ENCODE results near the gene TFAP2A.

TFAP2A gene

DNA sequence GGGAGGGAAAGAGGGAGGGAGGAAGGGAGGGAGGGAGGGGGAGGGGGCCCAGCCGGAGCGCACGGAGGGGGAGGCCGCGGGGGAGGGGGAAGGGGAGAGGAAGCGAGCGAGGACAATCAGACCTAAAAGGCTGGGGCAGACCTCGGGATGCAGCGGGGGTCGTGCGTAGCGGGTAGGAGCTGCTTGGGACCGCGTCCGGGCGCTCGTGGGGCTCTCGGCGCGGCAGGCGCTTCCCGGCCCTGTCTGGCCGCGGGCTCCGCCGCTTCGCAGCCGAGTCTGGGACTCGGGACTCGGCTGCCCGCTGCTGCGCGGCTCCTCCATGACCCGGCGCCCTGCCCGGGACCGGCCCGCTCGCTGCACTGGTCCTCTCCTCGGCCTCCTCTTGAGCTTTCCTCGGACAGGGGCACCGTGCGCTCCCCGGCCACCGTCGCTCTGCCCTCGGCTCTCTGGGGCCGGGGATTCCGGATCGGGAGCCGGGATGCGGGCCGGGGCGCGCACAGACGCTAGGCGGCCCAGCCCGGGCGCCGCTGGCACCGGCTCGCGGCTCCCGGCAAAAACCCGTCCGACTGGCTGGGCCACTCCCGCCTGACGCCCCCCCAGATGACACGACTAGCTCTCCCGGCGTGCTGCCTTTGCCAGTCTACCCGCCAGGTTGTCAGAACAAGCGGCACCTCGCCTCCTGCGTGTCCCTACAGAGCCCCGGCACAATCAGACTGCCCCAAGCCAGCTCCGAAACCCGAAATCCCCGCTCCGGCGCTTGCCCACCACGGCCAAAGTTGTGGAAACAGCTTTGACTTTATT is 2.2 kb downstream of the TFAP2A start:
- DNase-seq, result peak; percentile 19

DNA sequence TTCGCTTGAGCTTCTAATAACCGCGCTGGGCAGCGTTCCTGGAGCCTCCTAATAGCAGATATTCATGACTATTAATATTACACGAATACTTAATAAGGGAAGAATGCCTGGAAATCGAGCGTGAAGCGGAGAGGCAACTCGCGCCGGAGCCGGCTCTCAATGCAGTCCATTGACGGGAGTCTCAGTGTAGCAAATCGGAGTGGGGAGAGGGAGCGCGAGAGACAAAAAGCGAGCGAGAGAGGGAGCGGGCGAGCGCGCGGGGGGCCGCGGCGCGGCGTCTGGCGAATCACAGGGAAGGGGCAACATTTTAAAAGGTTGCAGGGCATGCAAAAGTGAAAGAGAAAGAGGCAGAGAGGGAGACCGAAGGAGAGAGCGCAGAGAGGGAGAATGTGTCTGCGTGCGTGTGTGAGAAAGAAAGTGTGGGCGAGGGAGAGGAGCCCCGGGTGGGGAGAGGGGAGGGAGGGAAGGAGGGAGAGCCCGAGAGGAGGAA is 2.9 kb downstream of the TFAP2A start:
- DNase-seq, result peak; percentile 54

DNA sequence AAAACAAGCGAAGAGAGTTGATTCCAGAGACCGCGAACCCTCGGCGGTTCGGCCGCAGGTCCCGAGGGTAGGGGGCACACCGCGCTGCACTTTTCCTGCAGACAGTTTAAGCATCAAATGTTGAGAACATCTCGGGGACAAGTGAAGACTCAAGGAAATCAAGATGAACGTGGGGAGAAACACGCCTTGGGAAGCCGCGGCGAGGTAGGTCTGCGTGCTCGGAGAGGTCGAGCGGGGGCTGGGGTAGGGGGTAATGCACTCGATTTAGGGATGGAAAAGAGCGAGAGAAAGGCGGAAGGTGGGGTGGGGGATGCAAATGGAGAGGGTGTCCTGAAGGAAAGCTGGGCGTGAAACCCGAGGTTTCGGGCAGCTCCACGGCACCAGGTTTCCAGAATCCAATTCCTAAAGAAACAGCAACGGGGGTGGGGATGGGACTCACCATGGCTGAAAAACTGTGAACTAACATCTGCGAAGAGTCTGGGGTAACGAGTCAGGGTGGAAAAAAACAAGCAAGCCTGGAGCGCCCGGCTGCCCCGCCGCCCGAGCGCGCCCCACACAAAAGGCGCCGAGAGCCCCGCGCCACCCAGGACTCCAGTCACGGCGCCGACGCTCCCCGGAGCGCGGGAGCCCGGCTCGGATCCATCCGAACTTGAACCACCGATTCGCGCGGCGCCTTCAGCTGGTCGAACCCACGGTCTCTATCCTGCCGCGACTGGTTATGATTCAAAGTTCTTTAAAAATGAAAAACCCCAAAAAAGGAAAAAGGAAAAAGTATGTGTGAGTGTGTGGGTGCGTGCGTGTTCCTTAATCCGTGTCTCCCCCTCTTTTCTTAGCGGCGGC is 3.5 kb downstream of the TFAP2A start:
- no peak for DNase-seq

DNA sequence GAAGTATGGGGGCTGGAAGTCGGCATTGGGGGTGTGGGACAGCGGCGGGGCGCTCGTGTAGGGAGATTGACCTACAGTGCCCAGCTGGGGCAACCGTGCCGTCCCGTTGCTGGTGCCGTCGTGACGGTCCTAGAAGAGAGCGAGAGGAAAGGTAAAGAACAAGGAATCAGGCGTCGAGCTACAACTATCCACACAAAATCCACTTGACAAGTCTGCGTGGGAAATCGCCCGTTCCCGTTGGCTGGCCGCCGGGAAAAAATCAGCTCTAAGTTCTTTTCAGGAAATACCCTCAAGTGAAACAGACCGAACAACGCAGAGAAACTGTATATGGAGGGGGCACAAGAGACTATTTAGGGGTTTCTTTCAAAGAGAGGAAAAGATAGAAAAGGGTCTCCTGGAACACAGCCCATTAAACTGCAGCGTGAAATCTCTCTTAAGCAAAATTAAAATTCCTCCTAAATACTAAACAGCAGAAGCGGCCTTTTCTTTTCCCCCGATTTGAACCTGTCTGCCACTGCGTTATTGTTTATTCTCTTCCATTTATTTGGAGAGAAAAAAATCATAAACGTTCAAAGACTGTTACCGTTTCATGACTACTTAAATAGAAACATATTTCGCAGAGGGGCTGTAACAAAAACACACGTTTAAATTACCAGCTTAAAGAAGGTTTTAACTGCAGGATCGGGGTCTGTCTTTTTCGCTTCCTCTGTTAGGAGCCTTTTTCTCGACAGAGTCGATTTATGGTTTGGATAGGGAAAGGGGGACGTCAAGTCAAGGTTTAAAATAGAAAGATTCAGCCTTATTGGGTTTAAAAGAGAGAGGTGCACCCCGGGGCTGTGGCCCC is 4.4 kb downstream of the TFAP2A start:
- no peak for DNase-seq

DNA sequence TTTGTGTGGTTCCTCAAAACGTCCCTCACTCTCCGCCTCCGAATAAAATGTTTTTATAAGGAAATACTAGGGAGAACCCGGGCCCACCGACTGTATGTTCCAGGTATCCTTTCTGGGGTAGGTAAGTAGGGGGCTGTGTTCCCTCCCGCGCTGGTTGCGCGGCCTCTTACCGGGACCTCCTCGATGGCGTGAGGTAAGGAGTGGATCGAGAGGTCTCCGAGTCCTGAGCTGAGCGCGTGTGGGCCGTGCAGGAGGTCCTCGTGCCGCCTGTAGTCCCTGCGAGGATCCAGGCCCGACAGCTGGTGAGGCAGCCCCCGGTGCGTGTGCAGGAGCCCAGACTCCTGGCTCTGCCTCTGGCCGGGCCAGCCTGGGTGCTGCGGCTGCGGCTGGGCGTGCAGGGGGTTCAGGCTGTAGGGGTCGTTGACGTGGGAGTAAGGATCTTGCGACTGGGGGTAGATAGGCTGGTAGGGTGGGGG is 5.1 kb downstream of the TFAP2A start:
- no peak for DNase-seq

DNA sequence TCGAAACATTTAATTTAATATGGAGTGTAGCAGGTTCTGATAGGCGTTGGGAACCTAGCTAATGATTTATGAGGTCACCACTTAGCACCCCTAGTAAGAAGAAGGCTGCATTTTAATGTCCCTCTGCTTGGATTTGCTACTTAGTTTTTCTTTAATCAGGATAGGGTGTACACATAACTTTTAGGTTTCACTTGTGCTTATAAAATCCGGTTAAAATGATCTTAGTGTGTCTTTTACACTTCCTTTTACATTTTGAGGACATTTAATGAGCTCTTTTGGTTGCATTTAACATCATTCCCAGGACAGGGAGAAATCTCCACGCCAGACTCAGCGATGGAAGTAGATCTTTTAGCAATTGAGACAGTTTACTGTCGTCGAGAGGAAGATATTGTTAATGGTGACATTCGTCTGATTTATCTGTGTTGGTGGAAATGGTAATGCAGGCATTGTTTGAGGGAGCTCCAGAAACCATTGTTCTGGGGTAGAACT is 5.6 kb downstream of the TFAP2A start:
- DNase-seq, result no peak

DNA sequence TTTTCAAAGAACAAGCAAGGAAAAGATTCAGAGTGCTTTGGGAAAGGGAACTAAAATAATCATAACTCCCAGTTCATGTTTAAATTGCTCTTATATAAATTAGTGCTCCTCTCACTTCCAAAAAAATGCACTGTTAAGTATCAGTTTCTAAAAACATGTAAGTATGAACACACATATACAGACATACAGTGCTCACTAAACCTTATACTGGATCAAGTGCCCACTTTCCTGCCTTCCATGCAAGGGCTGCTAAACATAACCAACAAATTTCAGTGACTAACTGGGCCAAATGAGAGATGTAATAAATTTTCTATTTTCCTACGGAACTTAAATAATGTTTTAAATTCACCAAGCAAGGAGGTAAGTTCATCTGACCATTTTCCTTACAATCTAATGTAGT is 6.4 kb downstream of the TFAP2A start:
- DNase-seq, result no peak

DNA sequence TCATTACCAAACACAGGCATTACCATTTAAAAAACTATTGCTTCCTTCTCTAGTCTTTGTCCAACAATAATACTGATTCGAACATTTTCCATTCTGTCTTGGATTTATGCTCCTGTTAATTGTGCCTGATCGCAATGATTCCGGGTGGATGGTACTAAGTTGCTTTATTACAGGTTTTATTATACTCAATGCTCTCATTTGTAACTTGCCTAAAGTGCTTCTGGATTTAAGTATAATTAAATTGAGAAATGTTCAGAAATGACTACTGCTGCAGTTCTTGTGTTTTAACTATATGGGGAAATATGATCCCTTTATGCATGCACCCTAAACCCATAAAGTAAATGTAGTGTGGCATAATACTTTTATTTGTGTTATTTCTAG is 7.2 kb downstream of the TFAP2A start:
- no peak for DNase-seq

DNA sequence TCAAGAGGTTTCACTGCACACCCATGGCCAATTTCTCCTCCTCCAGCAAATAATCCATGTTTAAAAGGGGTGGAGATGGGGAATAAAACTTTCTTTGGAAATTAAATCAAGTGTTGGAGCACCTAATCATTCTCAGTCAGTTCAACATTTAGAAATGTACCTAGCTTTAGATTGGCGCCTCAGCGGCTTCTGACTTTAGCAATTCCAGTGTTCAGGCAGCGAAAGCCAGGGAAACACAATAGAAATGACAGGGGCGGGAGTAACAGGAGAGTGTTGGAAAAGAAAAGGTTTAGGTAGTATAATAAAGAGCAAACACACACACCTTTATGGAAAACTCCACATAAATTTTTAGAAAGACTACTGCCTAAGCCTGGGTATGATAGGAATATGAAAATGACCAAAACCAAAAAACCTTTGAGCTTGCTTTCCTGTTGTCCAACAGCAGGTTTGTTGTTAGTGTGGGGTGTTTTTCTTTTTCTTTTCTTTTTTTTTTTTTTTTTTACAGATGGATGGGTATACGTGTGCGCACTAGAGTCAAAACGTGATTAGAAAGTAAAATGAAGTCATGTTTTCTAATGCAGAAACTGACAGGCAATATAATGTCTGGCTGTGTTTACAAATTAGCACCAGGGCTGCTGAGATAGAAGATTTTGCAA is 7.7 kb downstream of the TFAP2A start:
- DNase-seq, result no peak

DNA sequence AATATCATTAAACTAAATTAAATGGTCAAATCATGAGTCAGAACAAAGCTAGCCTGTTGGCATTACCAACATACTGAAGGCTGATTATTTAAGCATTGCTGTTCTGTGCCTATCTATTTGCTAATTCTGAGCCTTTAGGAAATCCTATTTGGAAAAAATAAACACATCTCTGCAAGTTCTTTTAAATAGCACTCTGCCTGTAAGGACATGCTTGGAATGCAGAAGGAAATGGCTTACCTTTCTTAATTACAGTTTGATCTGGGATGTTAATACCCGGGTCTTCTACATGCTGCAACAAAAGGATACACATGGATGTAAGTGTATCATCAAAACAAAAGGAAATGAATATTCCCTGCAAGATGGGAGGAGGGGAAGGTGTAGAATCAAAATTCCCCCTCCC is 8.3 kb downstream of the TFAP2A start:
- no peak for DNase-seq

DNA sequence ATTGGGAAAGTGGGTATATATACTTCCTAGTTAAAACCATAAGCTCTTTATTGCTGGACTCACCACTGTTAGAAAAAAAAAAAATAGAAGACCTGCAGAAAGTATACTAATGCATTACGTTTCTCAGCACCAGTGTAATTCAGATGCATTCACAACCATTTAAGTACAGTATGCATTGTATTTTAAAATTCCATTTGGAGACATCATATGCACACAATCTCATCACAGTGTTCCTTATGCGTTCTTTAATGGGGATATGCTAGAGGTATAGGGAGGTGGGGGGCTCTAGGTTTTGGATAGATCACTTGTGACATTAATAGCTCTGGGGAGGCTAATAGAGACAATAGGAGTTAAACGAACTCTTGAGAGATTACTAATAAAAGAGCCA is 9.4 kb downstream of the TFAP2A start:
- no peak for DNase-seq

DNA sequence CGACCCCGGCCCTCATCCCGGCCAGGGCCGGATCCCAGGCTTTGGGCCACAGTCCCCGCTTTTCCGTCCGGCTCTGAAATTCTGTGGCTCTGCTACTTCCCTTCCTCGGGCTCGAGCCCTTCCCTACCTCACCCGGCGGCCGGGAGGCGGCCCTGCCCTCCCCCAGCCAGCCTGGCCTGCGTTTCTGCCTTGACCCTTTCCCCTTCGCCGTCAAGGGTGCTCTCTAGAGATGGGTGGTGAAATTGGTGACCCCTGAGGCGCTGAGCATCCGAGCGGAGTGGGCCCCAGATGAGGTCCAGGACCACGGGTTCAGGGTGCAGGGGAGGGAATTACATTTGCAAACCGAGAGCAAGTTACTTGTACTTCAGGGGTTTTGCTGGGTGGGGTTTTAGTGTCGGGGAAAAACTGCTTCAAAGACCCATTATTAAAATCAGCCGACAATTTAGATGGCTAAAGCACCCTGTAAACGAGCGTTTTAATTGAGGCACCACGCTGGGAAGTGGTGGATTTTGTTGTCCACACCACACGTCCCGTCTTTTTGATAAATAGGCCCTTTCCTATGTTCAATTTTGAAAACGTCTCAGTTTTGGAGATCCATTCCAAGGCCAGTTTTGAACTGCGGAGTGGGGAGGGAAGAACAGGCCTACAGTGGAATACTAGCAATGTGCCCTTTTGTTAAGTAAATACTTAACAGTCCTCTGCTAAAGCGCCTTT is 9.9 kb downstream of the TFAP2A start:
- no peak for DNase-seq

DNA sequence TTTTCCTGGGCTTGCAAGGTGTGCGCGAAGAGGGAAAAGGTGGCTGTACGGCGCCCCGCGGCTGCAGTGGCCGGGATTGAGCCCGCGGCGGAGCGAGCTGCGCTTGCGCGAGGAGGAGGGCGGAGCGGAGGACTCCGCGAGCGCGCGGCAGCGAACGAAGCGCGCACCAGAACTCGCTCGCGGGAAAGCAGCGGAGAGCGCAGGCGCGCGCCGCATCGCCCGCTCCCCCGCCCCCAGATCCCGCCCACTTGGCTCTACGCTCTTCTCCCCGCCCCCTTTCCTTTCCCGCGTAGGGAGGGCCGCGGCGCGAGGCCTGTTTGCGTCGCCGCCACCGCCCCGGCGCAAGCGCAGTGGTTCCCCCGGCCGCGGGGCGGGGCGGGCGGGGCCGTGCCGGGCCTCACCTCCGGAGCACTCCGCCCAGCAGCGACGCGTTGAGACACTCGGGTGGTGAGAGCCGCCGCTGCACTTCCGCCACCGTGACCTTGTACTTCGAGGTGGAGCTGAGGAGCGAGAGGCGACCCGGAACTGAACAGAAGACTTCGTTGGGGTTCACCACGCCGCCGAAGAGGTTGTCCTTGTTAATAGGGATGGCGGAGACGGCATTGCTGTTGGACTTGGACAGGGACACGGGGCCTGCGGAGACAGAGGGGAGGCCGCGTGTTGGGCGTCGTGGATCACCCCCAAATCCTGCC is 10.6 kb downstream of the TFAP2A start:
- DNase-seq, result peak; percentile 90

DNA sequence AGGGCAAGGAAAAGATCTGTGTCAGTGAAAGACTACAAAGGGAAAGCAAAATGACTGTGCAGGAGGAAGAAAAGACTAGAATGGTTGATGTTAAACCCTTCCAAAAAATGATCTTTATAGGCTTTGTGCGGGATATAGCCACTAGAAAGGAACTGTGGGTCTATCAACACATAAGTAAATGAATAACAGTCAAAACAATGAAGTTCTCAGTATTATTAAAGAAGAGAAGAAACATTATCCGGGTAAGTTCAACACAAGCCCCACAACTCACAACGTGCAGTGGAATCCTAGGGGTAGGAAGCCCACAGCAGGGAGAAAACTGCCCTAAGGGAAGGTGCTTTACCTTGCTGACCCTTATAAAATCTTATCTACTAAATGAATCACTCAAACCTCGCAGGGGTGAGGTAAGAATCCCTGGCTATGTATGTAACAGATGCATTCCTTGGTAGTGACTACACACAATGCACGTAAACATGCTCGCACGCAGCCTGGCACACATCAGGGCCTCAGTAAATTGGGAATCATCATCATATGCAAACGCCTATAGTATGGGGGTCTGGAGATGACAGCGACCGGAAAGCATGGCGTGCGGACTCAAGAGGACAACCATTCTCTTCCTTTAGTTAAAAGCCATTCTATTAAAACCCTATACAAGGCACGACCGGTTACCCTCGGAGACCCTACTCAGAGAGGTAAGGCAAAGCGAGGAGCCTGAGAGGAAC is 11.3 kb downstream of the TFAP2A start:
- DNase-seq, result peak; percentile 64

DNA sequence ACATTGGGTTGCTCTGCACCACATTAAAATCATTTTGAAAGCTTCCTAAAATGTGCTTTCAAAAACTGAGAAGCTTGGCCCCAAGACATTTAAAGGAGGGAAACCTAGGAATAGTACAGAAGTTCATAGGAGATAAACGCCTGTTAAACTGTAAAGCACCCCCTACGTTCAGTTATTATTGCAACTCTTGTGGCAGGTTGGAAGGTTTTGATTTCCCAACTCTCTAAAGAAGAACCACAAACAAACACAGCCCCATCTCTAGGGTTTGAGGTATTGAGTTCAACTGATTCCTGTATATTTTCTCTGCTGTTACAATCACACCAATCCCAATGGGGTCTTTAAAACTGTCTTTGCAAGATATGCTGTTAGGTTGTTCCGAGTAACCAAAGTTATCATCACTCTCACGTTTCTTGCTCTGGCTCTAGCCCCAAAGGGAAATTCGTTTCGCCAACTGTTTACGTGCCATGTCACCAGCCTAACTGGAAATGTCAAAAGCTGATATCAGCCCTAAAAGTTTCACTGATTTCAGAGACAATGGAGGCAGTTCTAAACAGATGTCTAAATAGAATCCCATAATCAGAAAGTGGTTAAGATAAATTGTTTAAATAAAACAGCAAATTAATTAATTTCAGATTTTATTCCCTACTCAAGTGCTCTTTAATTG is 12.1 kb downstream of the TFAP2A start:
- no peak for DNase-seq

DNA sequence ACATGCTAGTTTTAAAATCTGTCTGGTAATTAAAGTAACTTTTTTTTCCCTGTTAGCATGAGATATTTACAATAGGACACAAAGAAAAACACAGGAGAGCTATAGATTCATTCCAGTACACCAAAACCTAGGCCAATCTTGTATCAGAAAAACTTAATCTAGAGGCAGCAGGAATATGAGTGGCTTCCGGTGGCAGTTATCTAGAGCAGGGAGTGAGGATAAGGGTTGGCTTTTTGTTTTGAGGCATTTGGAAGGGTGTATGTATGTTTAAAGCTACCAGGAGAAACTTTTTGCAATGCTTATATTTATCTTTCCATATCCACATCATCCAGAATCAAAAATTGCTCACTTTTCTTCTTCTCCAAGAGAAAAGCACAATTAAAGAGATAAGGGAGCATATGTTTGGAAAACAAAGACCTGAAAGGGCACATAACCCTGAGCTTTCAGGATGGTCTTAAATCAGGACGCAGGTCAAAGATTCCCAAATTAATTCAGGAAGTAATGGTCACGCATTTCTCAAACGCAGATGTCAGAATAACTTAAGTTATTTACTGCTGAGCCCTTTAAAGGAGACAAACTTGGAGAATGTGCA is 13.1 kb downstream of the TFAP2A start:
- DNase-seq, result no peak

DNA sequence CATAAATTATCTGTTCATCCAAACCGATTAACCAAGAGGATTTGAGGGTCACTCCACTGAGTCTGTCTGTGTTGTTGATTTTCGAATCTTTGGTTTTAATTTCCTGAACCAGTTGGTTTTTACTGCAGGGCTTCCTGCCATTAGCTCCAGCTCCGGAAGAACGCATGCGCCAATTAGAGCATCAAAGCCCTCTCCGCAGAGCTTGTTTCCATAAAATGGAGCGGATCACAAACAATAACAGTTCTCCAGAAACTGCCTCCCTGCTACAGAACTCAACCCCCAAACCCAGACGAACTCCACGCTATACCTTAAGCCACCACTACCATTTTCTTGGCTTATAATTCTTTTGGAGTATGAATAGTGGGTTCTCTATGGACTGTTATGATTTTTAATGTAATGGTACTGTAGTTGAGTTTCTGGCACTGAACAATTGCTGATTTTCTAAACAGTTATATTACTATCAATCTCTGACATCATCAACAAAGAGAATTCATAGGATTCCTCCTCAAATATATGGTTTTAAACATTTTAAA is 13.8 kb downstream of the TFAP2A start:
- no peak for DNase-seq

DNA sequence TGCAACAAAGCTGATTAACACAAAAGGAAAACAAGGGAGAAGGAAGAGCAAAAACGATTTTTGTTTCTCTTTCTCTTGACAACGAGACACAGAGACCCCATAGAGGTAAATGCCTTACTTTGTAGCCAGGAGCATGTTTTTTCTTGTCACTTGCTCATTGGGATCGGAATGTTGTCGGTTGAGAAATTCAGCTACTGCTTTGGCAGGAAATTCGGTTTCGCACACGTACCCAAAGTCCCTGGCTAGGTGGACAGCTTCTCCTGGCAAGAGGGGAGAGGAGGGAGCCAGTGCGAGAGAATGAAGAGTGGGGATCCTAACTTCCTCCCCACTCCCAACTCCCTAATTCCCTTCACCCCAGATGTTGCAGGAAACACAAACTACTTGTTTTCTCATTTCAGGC is 14.5 kb downstream of the TFAP2A start:
- no peak for DNase-seq

DNA sequence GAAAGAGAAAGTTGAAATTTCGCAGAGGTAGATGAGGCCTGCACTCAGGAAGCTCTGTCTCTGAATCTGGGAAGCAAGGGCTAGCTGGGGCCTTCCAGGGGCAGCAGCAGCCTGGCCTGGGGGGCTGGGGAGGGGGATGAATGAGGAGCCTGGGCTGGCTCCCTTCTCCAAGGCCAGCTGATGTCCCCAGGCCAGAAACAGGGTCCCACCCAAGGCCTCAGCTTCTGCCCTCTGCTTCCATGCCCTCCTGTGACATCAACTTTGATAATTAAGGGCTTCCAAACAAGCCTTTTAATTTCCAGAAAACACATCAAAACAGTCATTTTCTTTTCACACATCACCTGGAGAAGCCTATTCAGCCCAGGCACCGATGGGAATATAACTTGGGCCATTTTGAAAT is 15.4 kb downstream of the TFAP2A start:
- DNase-seq, result no peak
